Fibroblast of lung (primary cell): Measurements from ENCODE around the gene TMCC3.

Experiments
- CTCF ChIP-seq, 2 donors: IDR thresholded peaks in 1 of 2; conservative IDR thresholded peaks in 1 of 2; 1 replicate in 1 of 2; 2 replicates in 1 of 2; pipeline ENCODE4 v1.5.1; 2011 to 2012; ENCODE audit warnings: low read length in 2 of 2, control low read depth in 1 of 2, inconsistent platforms in 1 of 2, low read depth in 1 of 2, mild to moderate bottlenecking in 1 of 2
- EZH2 ChIP-seq: IDR thresholded peaks from 2 replicates; pipeline ENCODE4 v1.5.1; 2012; ENCODE audit warnings: low read length, control low read depth, mild to moderate bottlenecking; ENCODE audit errors: missing control alignments

DNA sequence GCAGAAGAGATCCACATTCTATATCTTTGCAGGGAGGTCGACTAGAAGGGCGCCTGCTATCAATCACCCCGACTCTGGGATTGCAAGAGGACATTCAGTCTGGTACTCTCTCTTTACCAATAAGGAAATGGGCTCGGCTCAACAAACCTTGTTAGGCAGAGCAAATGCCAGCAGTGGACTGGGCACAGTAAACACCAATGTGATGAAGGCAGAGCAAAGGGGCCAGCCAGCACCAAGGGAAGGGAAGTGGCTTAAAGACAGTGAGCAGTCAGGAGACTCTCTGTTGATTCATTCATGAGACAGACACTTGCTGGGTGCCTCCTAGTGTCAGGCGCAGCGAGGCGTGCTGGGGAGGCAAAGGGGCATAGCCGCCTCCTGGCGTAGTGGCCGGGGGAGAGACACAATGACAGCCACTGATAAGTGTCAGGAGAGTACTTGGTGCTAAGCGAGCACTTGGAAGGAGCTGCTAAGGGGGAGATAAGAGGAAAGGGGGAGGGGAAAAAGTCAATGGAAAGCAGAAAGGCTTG lies 34.1 kb downstream of the TMCC3 start:
- TF ChIP-seq CTCF (conservative IDR thresholded peaks at IDR 0.05 in 1 of 2, IDR thresholded peaks at IDR 0.05 in 1 of 2; ENCODE audit: low read depth in 1 of 2, low read length in 2 of 2) (no peak), EZH2 (no peak)
